ENCODE data around the gene FAM185A. TPM values are rescaled to one million over a fixed set of nuclear protein-coding genes. Genes with fewer than 3 reads are reported as not detected.
"Not testable (repeated sequence)": the region's sequence is repeated elsewhere in the genome, so short reads cannot be mapped to it uniquely, and the experiment has no call there.

FAM185A gene
- total RNA-seq: 10 to 100 TPM in 4 of 5 donors, 1 to 10 TPM in 1; 6.7 to 35.0 (median 15.6) TPM
- polyA plus RNA-seq: 1 to 10 TPM; 5.3 to 5.7 (median 5.5) TPM
- long read RNA-seq, donor 1: 0 reads
- long read RNA-seq, donor 2: 0 reads
- long read RNA-seq, donor 3, partial matches to known transcripts: 0 of 1 reads
- long read RNA-seq, donor 3, other reads (novel, unspliced or antisense): 0 of 1 reads
- long read RNA-seq, donor 4: 0 reads
- long read RNA-seq, donor 5, partial matches to known transcripts: 0 of 1 reads
- long read RNA-seq, donor 5, other reads (novel, unspliced or antisense): 0 of 1 reads
- long read RNA-seq, donor 6, partial matches to known transcripts: 0 of 2 reads
- long read RNA-seq, donor 6, other reads (novel, unspliced or antisense): 0 of 2 reads
- long read RNA-seq, donor 7, partial matches to known transcripts: 0 of 2 reads
- long read RNA-seq, donor 7, other reads (novel, unspliced or antisense): 0 of 2 reads
- long read RNA-seq, donor 8, partial matches to known transcripts: 0 of 2 reads
- long read RNA-seq, donor 8, other reads (novel, unspliced or antisense): 0 of 2 reads
- long read RNA-seq, donor 9, partial matches to known transcripts: 0 of 1 reads
- long read RNA-seq, donor 9, other reads (novel, unspliced or antisense): 0 of 1 reads
- long read RNA-seq, donor 10: 0 reads

DNA sequence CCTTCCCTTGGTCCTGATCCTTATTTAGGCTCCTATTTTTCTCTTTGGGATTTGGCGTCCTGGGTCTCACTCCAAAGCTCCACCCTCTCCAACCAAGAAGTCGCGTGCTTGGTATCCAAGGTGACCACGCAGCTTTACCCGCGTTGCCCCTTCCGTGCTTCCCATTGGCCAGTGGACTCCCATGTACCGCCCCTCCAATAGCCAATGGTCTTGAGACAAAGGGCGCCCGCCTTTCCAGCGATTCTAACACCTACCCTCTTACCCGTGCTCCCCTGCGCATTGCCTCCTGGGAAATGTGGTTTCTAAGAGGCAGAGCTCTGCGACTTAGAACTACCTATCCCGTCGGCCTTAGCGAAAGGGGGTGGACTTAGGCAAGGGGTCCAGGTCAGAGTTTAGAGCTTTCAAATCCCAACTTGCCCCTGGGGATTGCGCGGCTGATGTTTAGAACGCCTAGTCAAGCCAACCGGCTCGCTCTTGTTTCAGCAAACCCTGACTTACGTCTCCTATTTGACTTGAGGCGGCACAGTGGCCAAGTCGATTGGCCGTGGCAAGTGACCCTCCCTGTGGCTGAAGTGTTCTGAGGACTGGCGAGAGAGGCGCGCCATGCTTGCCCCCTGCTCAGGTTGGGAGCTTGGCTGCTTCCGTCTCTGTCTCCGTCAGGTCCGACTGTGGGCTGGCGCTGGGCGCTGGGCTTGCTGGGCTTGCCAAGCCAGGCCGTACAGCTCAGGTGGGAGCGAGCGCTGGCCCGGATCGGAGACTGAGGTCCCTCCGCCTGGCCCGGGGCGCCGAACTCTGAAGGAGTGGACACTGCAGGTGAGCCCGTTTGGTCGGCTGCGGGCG is at the start of gene FAM185A:
TSS of gene FAM185A (plus strand) at position 395 of the 840 bp plus-strand sequence. CDS start at position 604, 209 bp downstream.
- H3K9me3 ChIP-seq; H3K27me3 ChIP-seq; H3K36me3 ChIP-seq; intact Hi-C loops (cut with DNase I; ENCODE audit: low total_unique reads): not testable (repeated sequence)
- whole genome bisulfite sequencing, 5 donors: 0% methylated on average over 23 to 41 of the region's 47 CpGs
- H3K4me1 ChIP-seq: peaks cover 5 to 22% (median 14%) of the 10 kb centered on the region in 4 donors
- H3K27ac ChIP-seq: peak within 1 kb of the TSS; percentile 75 to 85 (median 80)
- peak; percentile 98 to 100 for DNase-seq
- H3K4me3 ChIP-seq: peak within 1 kb of the TSS; percentile 55 to 78 (median 62)
- peak; percentile 15 to 87 (median 72) for TF ChIP-seq POLR2AphosphoS5 (IDR thresholded peaks at IDR 0.05)

DNA sequence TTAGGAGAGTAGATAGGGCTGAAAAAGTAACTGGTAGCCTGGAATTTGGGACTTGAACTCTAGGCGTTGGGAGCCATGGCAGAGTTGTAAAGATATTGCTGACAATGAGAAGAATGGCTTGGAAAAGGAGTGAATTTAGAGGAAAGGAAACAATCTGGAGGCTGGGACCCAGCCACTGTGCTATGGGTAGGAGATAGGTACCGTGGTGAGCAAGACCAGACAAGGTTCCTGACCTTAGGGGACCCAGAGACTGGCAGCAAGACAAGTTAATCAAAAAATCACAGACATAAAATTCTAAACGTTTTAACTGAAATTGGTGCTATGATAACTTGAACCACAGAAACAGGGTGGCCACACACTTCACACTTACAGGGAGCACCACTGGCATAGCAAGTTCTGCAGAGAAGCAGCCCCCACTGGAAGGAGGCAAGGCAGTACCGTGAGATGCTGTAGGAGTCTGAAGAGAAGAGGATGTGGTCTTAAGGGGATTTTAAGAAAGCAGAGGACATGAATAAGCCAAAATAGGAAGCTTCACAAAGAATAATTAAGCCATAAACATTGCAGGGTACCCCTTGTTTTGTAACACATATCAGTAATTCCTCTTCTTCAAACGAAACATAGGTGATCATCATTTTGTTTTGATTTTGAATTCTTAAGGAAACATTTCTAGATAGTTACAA is 35.6 kb upstream of the FAM185A start:
- H3K4me3 ChIP-seq; H3K27me3 ChIP-seq; H3K36me3 ChIP-seq; H3K4me1 ChIP-seq; H3K27ac ChIP-seq; DNase-seq; H3K9me3 ChIP-seq; intact Hi-C loops (cut with DNase I; ENCODE audit: low total_unique reads): not testable (repeated sequence)
- 31 to 47% (median 41%) methylated on average over 5 of the region's 5 CpGs for WGBS, 5 donors

DNA sequence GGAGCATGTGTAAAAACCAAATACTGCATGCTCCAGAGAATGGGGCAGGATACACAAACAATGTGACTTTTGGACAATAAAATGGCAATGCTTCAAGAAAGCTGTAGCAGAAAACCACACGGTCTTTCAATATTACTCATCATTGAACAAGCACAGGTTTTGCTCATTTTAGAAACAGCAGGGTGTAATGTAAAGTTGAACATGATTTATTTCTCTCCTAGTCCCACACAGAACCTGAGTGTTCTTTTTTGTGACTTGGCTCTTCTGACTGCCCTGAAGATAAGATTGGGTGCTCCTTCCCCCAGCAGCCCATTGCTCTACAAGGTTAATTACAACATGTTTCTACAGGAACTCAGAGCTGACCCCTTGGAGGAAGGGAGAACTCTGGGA is 35.1 kb upstream of the FAM185A start:
- H3K4me3 ChIP-seq; H3K9me3 ChIP-seq; H3K27ac ChIP-seq; H3K36me3 ChIP-seq; DNase-seq; H3K4me1 ChIP-seq; H3K27me3 ChIP-seq; intact Hi-C loops (cut with DNase I; ENCODE audit: low total_unique reads): not testable (repeated sequence)
- WGBS, 5 donors: no CpG with 5 or more reads among the region's 1 CpG

DNA sequence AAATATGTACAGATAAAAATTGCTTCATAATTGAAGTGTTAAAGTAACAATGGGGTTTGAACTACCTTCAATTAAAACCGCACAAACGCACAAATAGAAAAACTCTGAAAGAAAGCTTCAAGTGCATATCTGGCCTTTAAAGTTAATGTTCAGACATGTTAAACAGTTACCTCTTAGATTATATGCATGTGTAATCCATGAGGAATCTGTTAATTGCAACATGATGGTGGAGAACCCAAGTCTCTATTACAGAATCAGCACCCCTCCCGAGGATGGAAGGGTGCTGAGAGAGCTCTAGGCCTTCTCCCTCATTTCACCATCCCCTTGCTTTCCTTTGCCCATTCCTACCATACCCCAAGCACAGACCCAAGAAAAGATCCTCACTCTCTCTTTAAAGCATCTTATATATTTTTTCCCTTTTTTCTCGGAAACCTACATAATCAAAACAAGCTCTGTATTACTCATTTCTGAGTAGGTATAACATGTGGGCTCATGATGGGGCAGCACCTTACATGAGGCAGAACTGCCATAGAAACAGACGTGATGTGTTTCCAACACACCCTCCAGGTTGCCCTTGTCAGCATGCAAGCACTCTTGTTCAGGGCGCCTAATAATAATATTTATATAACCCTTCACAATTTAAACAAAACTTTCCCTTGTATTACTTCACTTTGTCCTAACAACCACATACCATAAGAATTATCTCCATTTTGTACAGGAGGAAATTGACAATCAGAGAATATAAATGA is 33.9 kb upstream of the FAM185A start:
- H3K4me3 ChIP-seq; H3K4me1 ChIP-seq; H3K27me3 ChIP-seq; H3K9me3 ChIP-seq; H3K27ac ChIP-seq; H3K36me3 ChIP-seq; intact Hi-C loops (cut with DNase I; ENCODE audit: low total_unique reads): not testable (repeated sequence)
- 42 to 64% (median 57%) methylated on average over 2 to 6 of the region's 6 CpGs for WGBS, 5 donors
- DNase-seq: peak in 1 of 2 donors; percentile 17

DNA sequence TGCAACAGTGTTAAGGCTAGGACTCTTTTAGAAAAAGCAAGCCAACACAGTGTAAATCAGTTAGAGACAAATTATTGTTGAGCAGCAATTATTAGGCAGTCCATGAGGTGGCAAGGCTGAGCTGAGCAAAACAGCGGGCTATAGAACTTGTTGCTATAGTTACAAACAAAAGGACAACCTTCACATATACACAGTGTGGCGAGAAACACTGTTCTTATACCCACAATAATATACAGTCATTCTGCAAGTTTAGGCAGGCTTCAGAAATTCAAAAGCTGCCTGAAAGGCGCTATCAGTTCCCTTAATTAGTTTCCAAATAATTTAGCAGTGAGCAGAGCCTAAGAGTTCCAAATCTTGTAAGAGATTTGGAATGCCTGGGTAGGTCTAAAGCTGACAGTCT is 33.1 kb upstream of the FAM185A start:
- H3K4me1 ChIP-seq; H3K27me3 ChIP-seq; H3K4me3 ChIP-seq; H3K36me3 ChIP-seq; H3K27ac ChIP-seq; H3K9me3 ChIP-seq; intact Hi-C loops (cut with DNase I; ENCODE audit: low total_unique reads): not testable (repeated sequence)
- 36 to 54% (median 42%) methylated on average over 2 to 3 of the region's 3 CpGs for WGBS, 5 donors
- peak in 1 of 2 donors; percentile 14 for DNase-seq

DNA sequence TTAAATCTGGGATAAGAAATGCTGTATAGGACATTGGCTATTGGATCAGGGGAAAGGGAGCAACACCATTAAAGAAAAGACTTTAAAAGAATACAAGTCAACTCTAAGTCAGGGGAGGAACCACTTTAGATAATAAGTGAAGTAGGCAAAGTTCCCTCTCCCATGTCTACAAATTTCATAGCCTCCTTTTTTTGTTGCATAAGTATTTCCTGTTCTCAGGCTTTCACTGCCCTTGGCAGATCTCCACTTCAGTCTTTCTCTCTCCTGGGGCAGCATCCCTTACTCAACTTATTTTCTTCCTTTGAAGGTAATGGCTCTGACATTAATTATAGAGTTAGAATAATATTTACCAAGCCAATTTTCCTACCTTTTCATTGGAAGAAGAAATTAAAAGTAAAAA is 30.3 kb upstream of the FAM185A start:
- H3K36me3 ChIP-seq; H3K9me3 ChIP-seq; intact Hi-C loops (cut with DNase I; ENCODE audit: low total_unique reads); H3K27me3 ChIP-seq; H3K4me3 ChIP-seq; DNase-seq; H3K27ac ChIP-seq; H3K4me1 ChIP-seq: not testable (repeated sequence)

DNA sequence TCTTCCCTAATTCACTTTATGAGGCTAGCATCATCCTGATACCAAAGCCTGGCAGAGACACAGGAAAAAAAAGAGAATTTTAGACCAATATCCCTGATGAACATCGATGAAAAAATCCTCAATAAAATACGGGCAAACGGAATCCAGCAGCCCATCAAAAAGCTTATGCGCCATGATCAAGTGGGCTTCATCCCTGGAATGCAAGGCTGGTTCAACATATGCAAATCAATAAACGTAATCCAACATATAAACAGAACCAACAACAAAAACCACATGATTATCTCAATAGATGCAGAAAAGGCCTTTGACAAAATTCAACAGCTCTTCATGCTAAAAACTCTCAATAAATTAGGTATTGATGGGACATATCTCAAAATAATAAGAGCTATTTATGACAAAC is 22.6 kb upstream of the FAM185A start:
- H3K27me3 ChIP-seq; H3K4me3 ChIP-seq; DNase-seq; H3K27ac ChIP-seq; H3K36me3 ChIP-seq; H3K4me1 ChIP-seq; intact Hi-C loops (cut with DNase I; ENCODE audit: low total_unique reads); H3K9me3 ChIP-seq: not testable (repeated sequence)
- WGBS, 5 donors: 89 to 95% (median 94%) methylated on average over 5 of the region's 5 CpGs

DNA sequence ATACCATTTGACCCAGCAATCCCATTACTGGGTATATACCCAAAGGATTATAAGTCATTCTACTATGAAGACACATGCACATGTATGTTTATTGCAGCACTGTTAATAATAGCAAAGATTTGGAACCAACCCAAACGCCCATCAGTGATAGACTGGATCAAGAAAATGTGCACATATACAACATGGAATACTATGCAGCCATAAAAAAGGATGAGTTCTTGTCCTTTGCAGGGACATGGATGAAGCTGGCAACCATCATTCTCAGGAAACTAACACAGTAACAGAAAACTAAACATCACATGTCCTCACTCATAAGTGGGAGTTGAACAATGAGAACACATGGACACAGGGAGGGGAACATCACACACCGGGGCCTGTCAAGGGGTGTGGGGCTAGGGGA is 19.1 kb upstream of the FAM185A start:
- H3K27ac ChIP-seq; H3K4me3 ChIP-seq; H3K27me3 ChIP-seq; DNase-seq; intact Hi-C loops (cut with DNase I; ENCODE audit: low total_unique reads); H3K9me3 ChIP-seq; H3K36me3 ChIP-seq; H3K4me1 ChIP-seq: not testable (repeated sequence)
- 73 to 86% (median 78%) methylated on average over 2 of the region's 2 CpGs for WGBS, 5 donors

DNA sequence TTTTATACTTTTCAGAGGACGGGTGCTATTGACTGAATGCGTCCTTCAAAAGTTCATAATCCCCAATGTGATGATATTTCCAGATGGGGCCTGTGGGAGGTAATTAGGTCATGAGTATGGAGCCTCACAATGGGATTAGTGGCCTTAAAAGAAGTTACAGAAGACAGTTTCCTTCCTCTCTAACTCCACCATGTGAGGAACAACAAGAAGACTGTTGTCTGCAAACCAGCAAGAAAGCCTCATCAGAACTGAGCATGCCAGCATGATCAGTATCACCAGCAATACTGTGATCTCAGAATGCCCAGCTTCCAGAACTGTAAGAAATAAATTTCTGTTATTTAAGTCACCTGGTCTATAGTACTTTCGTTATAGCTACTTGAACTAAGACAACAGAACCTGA is 18.4 kb upstream of the FAM185A start:
- WGBS, 5 donors: 80 to 91% (median 82%) methylated on average over 1 to 3 of the region's 3 CpGs
- intact Hi-C loops (cut with DNase I; ENCODE audit: low total_unique reads); H3K27me3 ChIP-seq; H3K4me3 ChIP-seq; H3K4me1 ChIP-seq; H3K36me3 ChIP-seq; H3K9me3 ChIP-seq; H3K27ac ChIP-seq; DNase-seq: not testable (repeated sequence)

DNA sequence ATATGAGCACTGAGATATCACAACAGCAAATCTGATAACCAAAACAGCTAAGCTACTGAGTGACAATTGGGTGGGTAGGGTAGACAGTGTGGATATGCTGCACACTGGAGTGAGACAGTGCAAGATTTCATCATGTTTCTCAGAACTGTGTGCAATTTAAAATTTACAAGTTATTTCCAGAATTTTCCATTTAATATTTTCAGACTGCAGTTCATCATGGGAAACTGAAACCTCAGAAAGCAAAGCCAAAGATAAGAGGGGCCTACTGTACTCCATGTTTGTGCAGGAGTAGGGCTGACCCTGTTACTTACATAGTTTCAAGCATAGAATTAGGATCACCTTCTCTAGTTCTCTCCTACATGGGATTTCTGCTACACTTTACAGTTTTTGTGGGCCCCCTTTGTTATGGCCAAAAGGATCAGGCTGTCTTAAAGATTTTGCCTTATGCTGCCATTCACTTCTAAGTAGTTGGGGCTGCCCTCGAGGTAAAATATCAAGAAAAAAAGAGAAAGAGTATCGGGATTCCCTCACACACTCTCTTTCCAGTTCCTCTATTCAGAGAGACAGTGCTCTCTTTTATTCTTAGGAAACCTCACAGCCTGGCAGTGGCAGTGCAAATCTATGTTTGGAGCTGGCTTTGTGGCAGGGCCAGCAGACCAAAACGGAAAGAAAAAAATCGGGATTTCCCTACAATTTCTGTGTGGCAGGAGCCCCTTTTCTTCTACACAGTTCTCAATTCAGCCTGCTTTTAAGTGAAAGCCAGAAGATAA is 6.6 kb upstream of the FAM185A start:
- H3K36me3 ChIP-seq; H3K27ac ChIP-seq; H3K9me3 ChIP-seq; H3K4me3 ChIP-seq; intact Hi-C loops (cut with DNase I; ENCODE audit: low total_unique reads); H3K27me3 ChIP-seq; DNase-seq; H3K4me1 ChIP-seq: not testable (repeated sequence)
- WGBS, 5 donors: 15 to 57% (median 40%) methylated on average over 2 to 3 of the region's 4 CpGs

Measured in stomach (tissue), 19 donors.